GM12878 (cell line): ENCODE data around the gene DNAJC5G. TPM values are rescaled to one million over a fixed set of nuclear protein-coding genes. Genes with fewer than 3 reads are reported as not detected.

Experiments used
- ATAC-seq: fragments of 200-7000 bp; cut with Tn5 transposase; 3 replicates; pipeline ENCODE4 v1.9.1; 2020; ENCODE audit warnings: mild to moderate bottlenecking, moderate library complexity
- BruUV-seq: library from RNA; stranded (reverse); fragments of 400-500 nt; replicated peaks from 2 replicates; lab custom pipeline; 2021; lab: Mats Ljungman, UMichigan
- CTCF ChIA-PET: fragments of 300-600 bp; sonication (Branson Sonifier 250); formaldehyde crosslinking; extraction: SDS; loops from one replicate; lab custom pipeline; 2021; ENCODE audit warnings: inconsistent platforms; lab: Yijun Ruan, JAX
- POLR2A ChIA-PET: fragments of 350-600 bp; formaldehyde crosslinking; extraction: SDS; loops from one replicate; lab custom pipeline; 2021; ENCODE audit warnings: inconsistent platforms; lab: Charles Lee
- RAD21 ChIA-PET: fragments of 300-600 bp; sonication (Branson Sonifier 250); formaldehyde crosslinking; loops from one replicate; lab custom pipeline; 2023; ENCODE audit warnings: antibody characterized with exemption; ENCODE audit not compliant: unreplicated experiment; lab: Charles Lee
- SMC1A ChIA-PET: fragments of 300-600 bp; sonication (Branson Sonifier 250); formaldehyde crosslinking; loops from one replicate; lab custom pipeline; 2023; ENCODE audit not compliant: unreplicated experiment, uncharacterized antibody; lab: Charles Lee
- DNase-seq: peaks from one replicate; pipeline ENCODE4 v3.0.0-alpha.2; 2011; ENCODE audit warnings: low read depth, low spot score
- FAIRE-seq: peaks from 3 replicates; lab custom pipeline; 2011; peaks lifted over from hg19 to GRCh38; lab: Jason Lieb, UNC
- H2AFZ ChIP-seq: 2 replicates; pipeline ENCODE4 v1.6.0; 2011; ENCODE audit warnings: low read depth, low read length, control low read depth; ENCODE audit not compliant: control insufficient read depth
- H3K27ac ChIP-seq: 2 replicates; pipeline ENCODE4 v1.5.1; 2011; ENCODE audit warnings: control low read depth; ENCODE audit not compliant: control insufficient read depth, insufficient read depth
- H3K27me3 ChIP-seq, 2 experiments: replicated peaks in 1 of 2; 2 replicates each; pipeline versions ENCODE4 v1.6.0 to v1.6.1; 2011; ENCODE audit warnings: low read length in 1 of 2; ENCODE audit not compliant: control insufficient read depth in 2 of 2, insufficient read depth in 2 of 2
- H3K36me3 ChIP-seq, 2 experiments: 2 replicates each; pipeline ENCODE4 v1.5.1; 2011; ENCODE audit warnings: low read length in 1 of 2; ENCODE audit not compliant: control insufficient read depth in 2 of 2, insufficient read depth in 2 of 2
- H3K4me1 ChIP-seq: 2 replicates; pipeline ENCODE4 v1.6.1; 2011; ENCODE audit warnings: mild to moderate bottlenecking, low read length, moderate library complexity, mixed read lengths; ENCODE audit not compliant: control insufficient read depth, insufficient read depth
- H3K4me2 ChIP-seq: 2 replicates; pipeline ENCODE4 v1.6.0; 2011; ENCODE audit warnings: control low read depth; ENCODE audit not compliant: control insufficient read depth, insufficient read depth
- H3K4me3 ChIP-seq: fragments of 200-600 bp; sonication (generic); 2 replicates; pipeline ENCODE4 v1.5.1; 2016
- H3K79me2 ChIP-seq: 2 replicates; pipeline ENCODE4 v1.6.0; 2011; ENCODE audit warnings: low read length; ENCODE audit not compliant: control insufficient read depth, insufficient read depth
- H3K9ac ChIP-seq: 2 replicates; pipeline ENCODE4 v1.8.0; 2011; ENCODE audit warnings: low read length, control low read depth, mixed read lengths; ENCODE audit not compliant: control insufficient read depth, insufficient read depth
- H3K9me3 ChIP-seq: replicated peaks from 3 replicates; pipeline ENCODE4 v1.5.1; 2011; ENCODE audit warnings: mild to moderate bottlenecking, low read length; ENCODE audit not compliant: control insufficient read depth, insufficient read depth
- H4K20me1 ChIP-seq: 2 replicates; pipeline ENCODE4 v1.6.0; 2011; ENCODE audit not compliant: control insufficient read depth, insufficient read depth
- CHD1 ChIP-seq: IDR thresholded peaks from 2 replicates; pipeline ENCODE4 v1.6.1; 2012; ENCODE audit warnings: low read depth, low read length, improper control_type of control experiment
- NFYA ChIP-seq: IDR thresholded peaks from 2 replicates; pipeline ENCODE4 v1.6.1; 2011; ENCODE audit warnings: low read depth, mild to moderate bottlenecking, low read length, improper control_type of control experiment, borderline replicate concordance
- NFYB ChIP-seq: IDR thresholded peaks from 2 replicates; pipeline ENCODE4 v1.6.1; 2011; ENCODE audit warnings: low read depth, mild to moderate bottlenecking, low read length, improper control_type of control experiment, moderate library complexity; ENCODE audit not compliant: insufficient read depth
- RAD21 ChIP-seq: IDR thresholded peaks from 2 replicates; pipeline ENCODE4 v1.6.1; 2011; ENCODE audit warnings: mild to moderate bottlenecking, low read depth, low read length, moderate library complexity; ENCODE audit not compliant: insufficient read depth
- SKIL ChIP-seq: fragments of 450-650 bp; IDR thresholded peaks from 2 replicates; pipeline ENCODE4 v1.6.1; 2017; ENCODE audit warnings: mild to moderate bottlenecking, low read depth, inconsistent platforms; ENCODE audit not compliant: poor library complexity, severe bottlenecking
- SRF ChIP-seq, 2 experiments: IDR thresholded peaks; 2 replicates each; pipeline ENCODE4 v1.6.1; 2011; ENCODE audit warnings: low read depth in 2 of 2, low read length in 2 of 2, mild to moderate bottlenecking in 1 of 2, moderate library complexity in 1 of 2
- ZNF274 ChIP-seq: IDR thresholded peaks from one replicate; pipeline ENCODE4 v1.8.0; 2011; ENCODE audit not compliant: insufficient read length, insufficient read depth
- ZNF687 ChIP-seq: fragments of 450-650 bp; IDR thresholded peaks from 2 replicates; pipeline ENCODE4 v1.6.1; 2017; ENCODE audit warnings: mild to moderate bottlenecking, moderate library complexity
- WGBS: methylation state at CpG from one replicate; pipeline ENCODE4 v1.1.6; 2016; ENCODE audit warnings: low lambda C conversion rate; ENCODE audit not compliant: insufficient replicate concordance, insufficient coverage; ENCODE audit errors: missing lambda C conversion rate; 5-methylcytosine and 5-hydroxymethylcytosine counted together
- in situ Hi-C: fragments of 300-500 bp; cut with MboI; formaldehyde crosslinking; loops from 9 replicates; pipeline ENCODE4 v1.14.3; 2018; ENCODE audit warnings: mixed read lengths
- intact Hi-C: fragments of 100-400 bp; cut with micrococcal nuclease; formaldehyde crosslinking; loops from one replicate; pipeline ENCODE4 v1.14.2; 2022; ENCODE audit not compliant: unreplicated experiment
- polyA plus RNA-seq, 11 experiments: library from polyadenylated mRNA; depleted of rRNA in 4 of 11; unstranded in 6 of 11; stranded (reverse) in 5 of 11; fragments of >200 nt; fragmentation: Nextera tagmentation in 4 of 11; fragmentation: Illumina TruSeq in 1 of 11; extraction: Ambion mirVana in 4 of 11; extraction: Trizol in 1 of 11; gene quantifications; 1 replicate in 1 of 11; 2 replicates in 10 of 11; pipeline versions ENCODE4 v1.2.1 to v1.2.3, GENCODE V29; 2011 to 2016; ENCODE audit warnings: inconsistent platforms in 2 of 11, missing spikeins in 2 of 11, low read depth in 1 of 11
- total RNA-seq, 4 experiments: library from RNA; depleted of rRNA in 3 of 4; stranded (reverse); fragments of >200 nt in 3 of 4; fragmentation: Illumina TruSeq in 1 of 4; extraction: Trizol in 1 of 4; gene quantifications; 2 replicates each; pipeline versions ENCODE4 v1.2.1 to v1.2.3, GENCODE V29; 2013 to 2021

DNAJC5G gene
- total and polyA plus RNA-seq, 10 of the 15 experiments (the other 5 are each of a cell fraction or from before 2014, with no cell fraction given), result not detected

- H3K79me2 ChIP-seq, result no peaks in the 10 kb centered on the region
- TF ChIP-seq ZNF274, result no peak
- 2% methylated on average over 6 of the region's 6 CpGs for WGBS
- no peak overlapping the region for H3K4me3 ChIP-seq
- H3K36me3 ChIP-seq, result no peaks in the 10 kb centered on the region
- no peaks in the 10 kb centered on the region for H3K4me1 ChIP-seq
- no peak overlapping the region for H3K9ac ChIP-seq
- H2AFZ ChIP-seq, result no peak overlapping the region
- H3K27me3 ChIP-seq, result peaks cover 0 to 6% of the 10 kb centered on the region in 2 experiments; a peak in 3 of 4 replicates
- H3K4me2 ChIP-seq, result no peak overlapping the region
- no peaks in the 10 kb centered on the region for H3K9me3 ChIP-seq
- no peak overlapping the region for H3K27ac ChIP-seq
- no peak for ATAC-seq
- RAD21 ChIA-PET, result no interaction called here
- in situ Hi-C loops, result no loop called here
- SMC1A ChIA-PET, result no interaction called here
- POLR2A ChIA-PET, result no interaction called here
- CTCF ChIA-PET, result interaction anchor here (0.6 to 4.8 kb wide), 3 partner anchors 17 to 704 kb away, joined by 3 to 27 read pairs (median 6); no protein-coding TSS in a partner anchor
- no peak for FAIRE-seq
- intact Hi-C loops, result loop anchor here (10.0 kb wide), 1 partner anchor 111 kb away; no protein-coding TSS in a partner anchor
- DNase-seq, result no peak
- no peaks in the 10 kb centered on the region for H4K20me1 ChIP-seq
- no TSS peak for BruUV-seq
Observed at GRCh38 chr2:27285481-27285880, 10.2 kb downstream of the DNAJC5G start.

- in situ Hi-C loops, result no loop called here
- no peaks in the 10 kb centered on the region for H4K20me1 ChIP-seq
- H3K4me3 ChIP-seq, result no peak overlapping the region
- no peak for ATAC-seq
- no peak overlapping the region for H3K27ac ChIP-seq
- no peak overlapping the region for H3K9ac ChIP-seq
- ChIA-PET CTCF (interaction anchor here (1.2 to 4.8 kb wide), 3 partner anchors 9 to 443 kb away, joined by 4 to 27 read pairs (median 18); no protein-coding TSS in a partner anchor), SMC1A (interaction anchor here (1.3 kb wide), 1 partner anchor 9 kb away, joined by 3 read pairs; no protein-coding TSS in a partner anchor), POLR2A (no interaction called here), RAD21 (no interaction called here)
- 0% methylated on average over 3 of the region's 3 CpGs for WGBS
- no peak for FAIRE-seq
- no peaks in the 10 kb centered on the region for H3K36me3 ChIP-seq
- H3K27me3 ChIP-seq, result no peaks in the 10 kb centered on the region; a peak in 1 of 4 replicates
- DNase-seq, result no peak
- no peaks in the 10 kb centered on the region for H3K4me1 ChIP-seq
- no peaks in the 10 kb centered on the region for H3K79me2 ChIP-seq
- intact Hi-C loops, result loop anchor here (10.0 kb wide), 1 partner anchor 114 kb away; no protein-coding TSS in a partner anchor
- no peak overlapping the region for H3K4me2 ChIP-seq
- H2AFZ ChIP-seq, result no peak overlapping the region
- BruUV-seq, result no TSS peak
- no peaks in the 10 kb centered on the region for H3K9me3 ChIP-seq
- TF ChIP-seq NFYB (no peak), SKIL (no peak), RAD21 (no peak), ZNF687 (no peak), SRF (IDR thresholded peaks at IDR 0.05; ENCODE audit: low read depth in 2 of 2, low read length in 2 of 2) (no peak), ZNF274 (no peak), NFYA (no peak), CHD1 (no peak)
Observed at GRCh38 chr2:27288610-27289009, 13.4 kb downstream of the DNAJC5G start.
